Measurements from ENCODE around the gene FRMD8. TPM values are rescaled to one million over a fixed set of nuclear protein-coding genes. Genes with fewer than 3 reads are reported as not detected.

The FRMD8 gene
- total RNA-seq, 5 donors from 2014 or later (not counting 1 experiment from before 2014, with no cell fraction given), result 35.6 to 79.1 (median 77.8) TPM

DNA sequence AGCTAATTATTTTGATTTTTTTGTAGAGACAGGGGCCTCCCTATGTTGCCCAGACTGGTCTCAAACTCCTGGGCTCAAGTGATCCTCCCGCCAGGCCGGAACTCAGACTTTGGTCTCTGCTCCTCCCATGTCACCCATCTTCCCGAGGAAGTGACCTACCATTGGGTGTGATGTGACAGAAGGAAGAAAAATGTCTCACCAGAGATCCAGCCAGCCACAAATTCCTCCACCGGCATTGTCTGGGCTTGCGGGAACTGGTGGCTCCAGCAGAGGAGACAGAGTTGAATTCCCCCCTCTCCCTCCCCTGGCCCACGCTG, 4.8 kb upstream of the FRMD8 start:
- Mint-ChIP-seq H3K4me3 (peak overlapping the region; percentile 82 to 96 (median 84)), H3K27ac (peak overlapping the region; percentile 98 to 100), H3K4me1 (peaks cover 46 to 57% (median 53%) of the 10 kb centered on the region in 3 donors), H3K36me3 (no peaks in the 10 kb centered on the region), H3K9me3 (no peaks in the 10 kb centered on the region), H3K27me3 (no peaks in the 10 kb centered on the region)
- H3K27me3 ChIP-seq (replicated peaks in 1 of 2; ENCODE audit: control insufficient read depth in 2 of 2, extremely low read depth in 1 of 2, insufficient read depth in 2 of 2, low read length in 1 of 2), result no peaks in the 10 kb centered on the region
- ChIA-PET POLR2A (interaction anchor here (0.6 to 0.7 kb wide), 5 partner anchors 14 to 1028 kb away, joined by 3 to 10 read pairs (median 6); partner anchors contain the start of gene NEAT1 (in 1 of the 2)), CTCF (interaction anchor here in 1 of 2 donors (0.6 to 1.2 kb wide), 7 partner anchors 52 to 513 kb away, joined by 3 to 6 read pairs (median 3); partner anchors contain the start of gene MALAT1)
- DNase-seq, result peak in 1 of 35 experiments; percentile 65
- peaks cover 7 to 10% of the 10 kb centered on the region in 2 donors for H3K36me3 ChIP-seq (ENCODE audit: control insufficient read depth in 2 of 2, extremely low read depth in 1 of 2, insufficient read depth in 1 of 2, low read length in 1 of 2)
- 0% methylated on average over 1 of the region's 6 CpGs for WGBS (ENCODE audit: insufficient coverage)
- no peak for ATAC-seq (replicated peaks in 1 of 4)
- H3K4me3 ChIP-seq (ENCODE audit: control insufficient read depth in 1 of 2, extremely low read depth in 1 of 2, low read length in 1 of 2), result peak overlapping the region; percentile 64 to 66
- H3K27ac ChIP-seq (ENCODE audit: low read length), result peak overlapping the region; percentile 95
- H3K4me1 ChIP-seq (ENCODE audit: control insufficient read depth in 1 of 2, extremely low read depth in 1 of 2, insufficient read depth in 2 of 2, low read length in 2 of 2), result peaks cover 10 to 62% of the 10 kb centered on the region in 2 experiments
- no peaks in the 10 kb centered on the region for H3K9me3 ChIP-seq

- Mint-ChIP-seq H3K27me3 (no peaks in the 10 kb centered on the region), H3K36me3 (no peaks in the 10 kb centered on the region), H3K27ac (peak within 1 kb of the TSS; percentile 98 to 100), H3K4me3 (peak within 1 kb of the TSS; percentile 82 to 96 (median 84)), H3K9me3 (no peaks in the 10 kb centered on the region), H3K4me1 (peaks cover 48 to 61% (median 57%) of the 10 kb centered on the region in 3 donors)
- ChIA-PET CTCF (interaction anchor here in 1 of 2 donors (0.6 to 1.2 kb wide), 7 partner anchors 53 to 513 kb away, joined by 3 to 6 read pairs (median 3); partner anchors contain the start of gene MALAT1), POLR2A (interaction anchor here (0.6 to 0.7 kb wide), 5 partner anchors 15 to 1029 kb away, joined by 3 to 10 read pairs (median 6); partner anchors contain the start of gene NEAT1 (in 1 of the 2))
- peaks cover 14 to 67% of the 10 kb centered on the region in 2 experiments for H3K4me1 ChIP-seq (ENCODE audit: control insufficient read depth in 1 of 2, extremely low read depth in 1 of 2, insufficient read depth in 2 of 2, low read length in 2 of 2)
- ATAC-seq (replicated peaks in 1 of 4) (peak; percentile 83 to 89 (median 85)), DNase-seq (peak; percentile 81 to 93 (median 85))
- H3K36me3 ChIP-seq (ENCODE audit: control insufficient read depth in 2 of 2, extremely low read depth in 1 of 2, insufficient read depth in 1 of 2, low read length in 1 of 2), result peaks cover 7 to 10% of the 10 kb centered on the region in 2 donors
- 0% methylated on average over 17 of the region's 27 CpGs for WGBS (ENCODE audit: insufficient coverage)
- no peaks in the 10 kb centered on the region for H3K27me3 ChIP-seq (replicated peaks in 1 of 2; ENCODE audit: control insufficient read depth in 2 of 2, extremely low read depth in 1 of 2, insufficient read depth in 2 of 2, low read length in 1 of 2)
- H3K4me3 ChIP-seq (ENCODE audit: control insufficient read depth in 1 of 2, extremely low read depth in 1 of 2, low read length in 1 of 2), result peak within 1 kb of the TSS; percentile 64 to 66
- peak within 1 kb of the TSS; percentile 95 for H3K27ac ChIP-seq (ENCODE audit: low read length)
- no peaks in the 10 kb centered on the region for H3K9me3 ChIP-seq
These were observed 4.2 kb upstream of the FRMD8 start, which contains the start of gene SLC25A45 for GRCh38 chr11:65382033-65382803. TSS of gene SLC25A45 (minus strand) at chr11:65382646. CDS start at chr11:65381951, 695 bp downstream.

- Histone ChIP-seq H3K4me3 (ENCODE audit: control insufficient read depth in 1 of 2, extremely low read depth in 1 of 2, low read length in 1 of 2) (peak overlapping the region; percentile 64 to 66), H3K9me3 (no peaks in the 10 kb centered on the region), H3K36me3 (ENCODE audit: control insufficient read depth in 2 of 2, extremely low read depth in 1 of 2, insufficient read depth in 1 of 2, low read length in 1 of 2) (peaks cover 7 to 10% of the 10 kb centered on the region in 2 donors), H3K27me3 (replicated peaks in 1 of 2; ENCODE audit: control insufficient read depth in 2 of 2, extremely low read depth in 1 of 2, insufficient read depth in 2 of 2, low read length in 1 of 2) (no peaks in the 10 kb centered on the region), H3K4me1 (ENCODE audit: control insufficient read depth in 1 of 2, extremely low read depth in 1 of 2, insufficient read depth in 2 of 2, low read length in 2 of 2) (peaks cover 15 to 74% of the 10 kb centered on the region in 2 experiments), H3K27ac (ENCODE audit: low read length) (peak overlapping the region; percentile 95)
- CTCF ChIA-PET, result interaction anchor here (0.6 kb wide), 2 partner anchors 11 to 183 kb away, joined by 7 to 8 read pairs; no protein-coding TSS in a partner anchor
- DNase-seq, result no peak
- Mint-ChIP-seq H3K9me3 (no peaks in the 10 kb centered on the region), H3K27ac (peak overlapping the region; percentile 98 to 100), H3K4me3 (peak overlapping the region; percentile 82 to 96 (median 84)), H3K27me3 (no peaks in the 10 kb centered on the region), H3K36me3 (no peaks in the 10 kb centered on the region), H3K4me1 (peaks cover 53 to 63% (median 62%) of the 10 kb centered on the region in 3 donors)
- ATAC-seq (replicated peaks in 1 of 4), result peak in 1 of 4 experiments; percentile 1
- 14% methylated on average over 9 of the region's 12 CpGs for WGBS (ENCODE audit: insufficient coverage)
- POLR2A ChIA-PET, result no interaction called here
These were observed 3.6 kb upstream of the FRMD8 start for GRCh38 chr11:65382804-65383368.

DNA sequence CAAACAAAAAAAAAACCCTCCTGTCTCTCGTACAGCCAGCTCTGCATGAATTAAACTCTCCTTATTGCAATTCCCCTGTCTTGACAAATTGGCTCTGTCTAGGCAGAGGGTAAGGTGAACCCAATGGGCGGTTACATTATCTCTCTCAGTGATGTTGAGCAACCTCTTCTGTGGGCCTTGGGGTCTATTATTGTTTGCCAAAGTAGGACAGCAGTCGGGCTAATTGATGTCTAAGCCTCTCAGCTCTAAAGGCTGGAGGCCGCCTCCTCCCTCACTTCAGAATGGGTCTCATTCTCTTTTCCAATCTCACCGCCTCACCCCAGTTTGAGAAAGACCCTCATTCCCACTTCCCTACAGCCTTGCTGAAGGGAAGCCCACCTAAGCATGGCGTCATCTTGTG, 2.7 kb upstream of the FRMD8 start:
- Mint-ChIP-seq H3K27me3 (no peaks in the 10 kb centered on the region), H3K36me3 (peaks cover 2% of the 10 kb centered on the region), H3K9me3 (no peaks in the 10 kb centered on the region), H3K4me3 (peak overlapping the region; percentile 56 to 96 (median 69)), H3K4me1 (peaks cover 62 to 71% (median 71%) of the 10 kb centered on the region in 3 donors), H3K27ac (peak overlapping the region; percentile 98 to 100)
- H3K9me3 ChIP-seq, result no peaks in the 10 kb centered on the region
- DNase-seq, result no peak
- ATAC-seq (replicated peaks in 1 of 4), result no peak
- no peak overlapping the region for H3K4me3 ChIP-seq (ENCODE audit: control insufficient read depth in 1 of 2, extremely low read depth in 1 of 2, low read length in 1 of 2)
- H3K27ac ChIP-seq (ENCODE audit: low read length), result peak overlapping the region; percentile 99
- H3K4me1 ChIP-seq (ENCODE audit: control insufficient read depth in 1 of 2, extremely low read depth in 1 of 2, insufficient read depth in 2 of 2, low read length in 2 of 2), result peaks cover 18 to 83% of the 10 kb centered on the region in 2 experiments
- peaks cover 14 to 18% of the 10 kb centered on the region in 2 donors for H3K36me3 ChIP-seq (ENCODE audit: control insufficient read depth in 2 of 2, extremely low read depth in 1 of 2, insufficient read depth in 1 of 2, low read length in 1 of 2)
- ChIA-PET CTCF (interaction anchor here (0.6 kb wide), 2 partner anchors 10 to 182 kb away, joined by 7 to 8 read pairs; no protein-coding TSS in a partner anchor), POLR2A (interaction anchor here in 1 of 2 donors (0.7 kb wide), 1 partner anchor 115 kb away, joined by 3 read pairs; the partner anchor contains the start of gene MALAT1)
- WGBS (ENCODE audit: insufficient coverage), result 100% methylated on average over 1 of the region's 6 CpGs
- no peaks in the 10 kb centered on the region for H3K27me3 ChIP-seq (replicated peaks in 1 of 2; ENCODE audit: control insufficient read depth in 2 of 2, extremely low read depth in 1 of 2, insufficient read depth in 2 of 2, low read length in 1 of 2)

GRCh38 chr11:65384301-65384889, 2.0 kb upstream of the FRMD8 start:
- H3K27ac Mint-ChIP-seq, result peak overlapping the region; percentile 98 to 100

More at GRCh38 chr11:65384301-65384889, 2.0 kb upstream of the FRMD8 start:
- WGBS (ENCODE audit: insufficient coverage), result 77% methylated on average over 5 of the region's 8 CpGs
- DNase-seq (peak in 7 of 35 experiments; percentile 8 to 64 (median 20)), ATAC-seq (replicated peaks in 1 of 4) (no peak)
- Mint-ChIP-seq H3K36me3 (peaks cover 6% of the 10 kb centered on the region), H3K4me3 (peak overlapping the region; percentile 56 to 96 (median 69)), H3K9me3 (no peaks in the 10 kb centered on the region), H3K4me1 (peaks cover 68 to 77% (median 77%) of the 10 kb centered on the region in 3 donors), H3K27me3 (no peaks in the 10 kb centered on the region)
- ChIA-PET POLR2A (interaction anchor here (0.7 to 0.9 kb wide), 2 partner anchors 115 to 122 kb away, joined by 3 read pairs; partner anchors contain the start of gene MALAT1 (in 1 of the 2)), CTCF (interaction anchor here in 1 of 2 donors (1.2 kb wide), 1 partner anchor 115 kb away, joined by 3 read pairs; the partner anchor contains the start of gene MALAT1)
- peaks cover 18 to 89% of the 10 kb centered on the region in 2 experiments for H3K4me1 ChIP-seq (ENCODE audit: control insufficient read depth in 1 of 2, extremely low read depth in 1 of 2, insufficient read depth in 2 of 2, low read length in 2 of 2)
- H3K9me3 ChIP-seq, result no peaks in the 10 kb centered on the region
- H3K27ac ChIP-seq (ENCODE audit: low read length), result peak overlapping the region; percentile 99
- peaks cover 15 to 21% of the 10 kb centered on the region in 2 donors for H3K36me3 ChIP-seq (ENCODE audit: control insufficient read depth in 2 of 2, extremely low read depth in 1 of 2, insufficient read depth in 1 of 2, low read length in 1 of 2)
- H3K4me3 ChIP-seq (ENCODE audit: control insufficient read depth in 1 of 2, extremely low read depth in 1 of 2, low read length in 1 of 2), result no peak overlapping the region
- H3K27me3 ChIP-seq (replicated peaks in 1 of 2; ENCODE audit: control insufficient read depth in 2 of 2, extremely low read depth in 1 of 2, insufficient read depth in 2 of 2, low read length in 1 of 2), result no peaks in the 10 kb centered on the region

Data from T-cell (primary cell).